HG03575 (cell line): ENCODE results near the gene DLG2.

Experiments
- ATAC-seq: cut with Tn5 transposase; IDR thresholded peaks from one replicate; pipeline ENCODE4 v1.9.1; 2021; ENCODE audit not compliant: unreplicated experiment, insufficient number of reproducible peaks, low FRiP score; ENCODE audit errors: extremely low read depth

The DLG2 gene

DNA sequence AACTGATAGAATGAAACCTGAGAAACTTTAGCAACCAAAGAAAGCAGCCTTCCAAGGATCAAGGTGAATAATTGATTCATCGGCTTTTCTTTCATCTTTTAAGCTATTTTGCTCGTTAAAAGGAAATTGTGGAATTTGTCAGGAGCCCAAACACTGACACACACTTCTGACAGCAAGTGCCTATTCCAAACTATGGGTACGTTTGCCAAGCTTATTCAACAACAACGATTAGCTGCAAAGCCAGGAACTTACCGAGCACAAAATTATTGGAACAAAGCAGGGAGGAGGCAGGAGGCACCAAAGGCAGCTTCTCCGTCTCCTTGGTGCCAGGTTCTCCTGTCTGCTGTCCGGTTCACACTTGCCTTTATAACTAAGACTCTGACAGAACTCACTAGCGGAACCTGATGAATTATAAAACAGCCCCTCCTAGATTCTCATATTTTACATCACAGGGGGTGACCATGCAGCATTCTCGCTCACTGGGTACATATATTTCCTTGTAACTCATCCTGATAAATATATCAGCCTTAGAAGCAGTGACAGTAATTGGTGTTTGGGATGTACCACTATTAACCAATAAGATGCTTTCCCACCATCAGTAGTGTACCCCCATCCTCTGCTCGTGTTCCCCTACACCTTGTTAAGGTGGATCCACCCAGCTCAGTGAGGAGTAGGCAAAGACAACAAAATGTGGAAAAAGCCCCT is 1945.1 kb downstream of the DLG2 start:
- no peak for ATAC-seq

DNA sequence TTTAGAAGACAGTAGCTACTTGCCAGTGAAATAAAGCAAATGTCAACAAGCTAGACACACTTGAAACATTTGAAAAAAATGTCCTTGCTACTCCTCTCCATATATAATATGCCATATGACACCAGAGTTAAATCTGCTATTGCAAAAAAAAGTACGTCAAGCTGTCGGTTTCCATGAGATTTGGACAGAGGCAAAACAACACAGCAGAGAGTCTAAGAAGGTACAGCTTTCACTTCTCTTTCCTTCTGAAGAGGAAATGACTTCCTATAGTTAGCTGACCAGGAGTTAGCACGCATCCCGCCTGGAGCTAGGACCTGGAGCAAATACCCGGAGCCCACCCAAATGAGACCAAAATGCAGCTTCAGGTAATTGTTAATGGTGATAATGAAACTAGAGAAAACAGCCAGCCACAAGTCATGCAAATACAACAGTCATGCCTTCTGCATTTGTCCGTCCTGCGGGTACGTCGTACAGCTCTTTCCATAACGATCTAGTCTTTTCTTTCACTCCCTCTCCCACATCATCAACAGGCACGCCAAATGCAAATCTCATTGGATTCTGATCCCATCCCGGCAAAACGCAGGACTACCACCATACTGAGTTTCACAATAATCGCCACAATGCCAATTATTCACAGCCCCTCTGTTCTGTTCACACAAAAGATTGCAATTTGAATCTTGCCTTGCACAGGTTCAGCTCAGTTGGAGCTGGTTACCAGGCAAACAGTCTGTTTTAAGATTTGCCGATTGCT is 1945.9 kb downstream of the DLG2 start:
- ATAC-seq: peak; percentile 34

DNA sequence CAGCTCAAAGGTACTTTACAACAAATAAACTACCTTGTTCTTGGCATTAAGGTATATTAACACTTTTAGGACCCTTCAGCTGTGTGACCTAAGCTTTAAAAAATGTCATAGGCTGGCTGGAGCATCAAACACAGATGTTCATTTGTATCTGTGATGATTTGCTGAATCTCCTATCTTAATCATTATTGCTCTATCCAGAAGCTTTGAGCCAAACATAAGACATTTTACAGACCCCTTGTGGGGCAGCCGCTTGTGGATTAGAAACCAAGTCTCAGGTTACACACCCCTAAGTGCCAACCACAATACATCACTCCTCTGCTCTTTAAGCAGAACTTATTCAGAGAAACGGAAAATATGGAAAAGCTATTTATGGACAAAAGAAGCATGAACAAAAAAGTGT is 1946.8 kb downstream of the DLG2 start:
- ATAC-seq: no peak

DNA sequence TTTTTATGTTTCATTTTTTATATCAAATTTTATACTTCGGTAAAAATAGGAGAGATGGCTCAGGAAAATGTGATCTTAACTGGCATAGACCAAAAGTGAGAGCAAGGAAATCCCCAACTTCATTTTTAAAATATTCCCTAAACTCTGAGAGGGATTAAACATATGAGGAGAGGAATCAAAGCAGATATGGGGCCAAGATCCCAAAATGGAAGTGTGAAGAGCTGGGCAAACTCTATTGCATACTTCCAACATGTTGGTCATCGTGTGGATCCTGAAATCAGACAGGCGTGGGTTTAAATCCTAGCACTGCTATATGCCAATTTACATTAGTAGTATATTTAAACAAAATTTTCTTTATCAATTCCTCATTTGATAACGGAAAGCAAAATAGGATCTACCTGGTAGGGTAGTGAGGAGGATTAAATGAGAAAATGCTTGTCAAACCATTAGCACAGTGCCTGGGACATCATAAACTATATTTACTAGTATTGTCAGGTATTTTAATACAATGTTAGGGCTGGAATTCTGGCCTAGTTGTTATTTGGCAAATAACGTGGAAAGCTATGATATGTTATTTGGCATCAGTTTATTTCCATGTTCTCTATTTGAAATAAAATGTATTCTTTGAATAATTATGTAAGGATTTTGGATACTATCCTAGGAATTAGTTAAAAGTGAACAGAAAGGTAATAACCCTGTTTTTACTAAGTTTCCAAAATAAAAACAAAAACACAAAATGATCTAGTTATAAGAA is 1948.1 kb downstream of the DLG2 start:
- no peak for ATAC-seq

DNA sequence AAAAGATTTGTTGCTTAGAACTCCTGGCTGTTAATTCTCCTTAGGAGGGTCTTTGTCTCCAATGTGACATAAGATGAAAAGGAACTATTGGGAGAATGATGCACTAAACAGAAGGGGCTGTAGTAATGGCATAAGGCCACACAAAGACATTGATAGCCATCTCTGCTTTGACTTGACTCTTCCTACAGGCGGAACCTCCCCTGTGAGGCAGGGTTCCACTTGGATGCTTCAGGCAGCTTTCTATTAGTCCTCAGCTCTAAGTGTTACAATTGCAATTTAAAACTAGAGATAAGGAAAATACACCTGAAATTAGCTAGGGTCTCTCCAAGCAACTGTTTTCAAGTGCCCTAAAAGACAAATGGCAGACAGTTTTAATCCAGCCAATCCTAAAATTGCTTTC is 1949.4 kb downstream of the DLG2 start:
- ATAC-seq: no peak

DNA sequence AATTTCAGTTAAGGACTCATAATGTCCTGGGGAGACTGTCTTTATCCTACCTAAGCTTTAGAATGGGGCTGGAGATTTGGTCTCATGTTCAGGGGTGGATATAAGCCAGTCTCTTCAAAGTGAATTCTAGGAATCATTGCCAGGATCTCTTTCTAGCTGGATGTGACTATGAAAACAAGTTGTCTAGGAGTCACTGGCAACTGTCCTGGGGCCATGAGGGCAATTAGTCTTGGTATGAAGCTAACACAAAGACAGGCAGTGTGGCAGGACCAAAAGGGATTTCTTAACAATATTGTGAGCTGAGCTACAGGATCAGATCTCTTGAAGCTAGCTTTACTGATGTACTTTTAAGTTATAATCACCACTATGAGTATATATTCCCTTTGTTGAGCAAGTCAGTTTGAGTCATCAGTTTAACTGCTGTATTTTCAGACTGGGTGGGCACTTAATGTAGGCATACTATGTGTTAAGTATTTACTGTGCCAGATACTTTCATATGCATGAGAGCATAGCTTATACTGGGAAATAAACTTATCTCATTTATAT is 1951.0 kb downstream of the DLG2 start:
- no peak for ATAC-seq

DNA sequence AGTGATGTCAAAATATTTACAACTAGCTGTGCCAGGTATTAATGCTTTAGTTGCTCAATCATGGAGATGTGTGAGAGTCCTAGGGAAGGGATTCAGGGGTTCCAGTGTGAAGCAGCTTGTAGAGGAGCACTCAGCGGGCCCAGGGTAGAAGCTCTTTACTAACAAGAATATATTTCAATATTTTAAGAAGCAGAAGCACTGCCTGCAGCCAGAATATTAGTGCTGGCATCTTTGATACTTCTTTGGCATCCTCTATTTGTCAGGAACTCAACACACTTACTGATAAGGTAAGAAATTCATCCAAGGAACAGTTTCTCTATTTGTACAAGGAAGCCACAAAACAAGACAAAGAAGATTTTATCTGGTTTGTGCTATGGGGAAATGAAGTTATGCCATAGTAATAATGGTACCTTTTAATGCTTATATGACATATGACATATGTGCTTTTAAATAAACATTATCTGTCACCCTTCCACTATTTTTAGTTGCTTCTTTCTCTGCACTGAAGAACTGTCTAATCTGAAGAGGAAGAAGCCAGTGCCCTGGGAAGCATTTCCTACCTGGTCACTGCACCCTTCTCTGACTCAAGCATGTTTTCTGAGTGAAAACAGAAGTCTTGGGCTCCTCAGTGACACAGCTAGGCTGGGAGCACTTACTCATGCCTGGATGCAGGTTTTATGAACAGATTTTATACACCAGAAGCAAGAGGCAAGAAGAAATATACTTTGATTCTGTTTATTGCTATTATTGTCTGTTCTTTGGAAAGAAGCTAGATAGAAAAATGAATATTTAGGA is 1952.8 kb downstream of the DLG2 start:
- no peak for ATAC-seq

DNA sequence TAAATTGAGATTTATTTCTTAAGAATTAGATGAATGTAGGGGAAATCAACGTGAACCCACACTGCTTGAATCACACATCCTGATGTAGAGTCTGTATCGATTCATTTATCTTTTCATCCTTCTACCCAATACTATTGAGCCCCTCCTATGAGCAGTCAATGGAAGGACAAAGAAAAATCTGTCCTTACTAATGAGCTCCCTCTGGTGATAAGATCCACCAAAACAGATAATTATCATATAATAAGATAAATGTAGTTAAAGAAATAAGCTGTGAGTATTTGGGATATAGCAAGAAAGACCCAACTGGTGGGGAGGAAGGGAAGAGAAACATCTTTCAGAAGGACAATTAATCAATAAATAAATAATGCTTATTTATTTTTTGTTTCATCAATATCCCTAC is 1955.9 kb downstream of the DLG2 start:
- ATAC-seq: no peak

DNA sequence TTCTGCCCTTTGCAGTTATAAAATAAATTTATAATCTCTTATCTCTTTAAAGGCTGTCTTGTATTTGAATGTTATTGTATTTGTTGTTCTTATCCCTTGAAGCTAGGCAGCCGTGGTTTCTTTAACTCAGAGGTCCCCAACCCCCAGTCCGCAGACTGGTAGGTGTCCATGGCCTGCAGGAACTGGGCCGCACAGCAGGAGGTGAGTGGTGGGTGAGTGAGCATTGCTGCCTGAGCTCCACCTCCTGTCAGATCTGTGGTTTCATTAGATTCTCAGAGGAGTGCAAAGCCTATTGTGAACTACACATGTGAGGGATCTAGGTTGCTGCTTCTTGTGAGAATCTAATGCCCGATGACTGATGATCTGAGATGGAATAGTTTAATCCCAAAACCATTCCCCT is 1961.0 kb downstream of the DLG2 start:
- ATAC-seq: no peak

DNA sequence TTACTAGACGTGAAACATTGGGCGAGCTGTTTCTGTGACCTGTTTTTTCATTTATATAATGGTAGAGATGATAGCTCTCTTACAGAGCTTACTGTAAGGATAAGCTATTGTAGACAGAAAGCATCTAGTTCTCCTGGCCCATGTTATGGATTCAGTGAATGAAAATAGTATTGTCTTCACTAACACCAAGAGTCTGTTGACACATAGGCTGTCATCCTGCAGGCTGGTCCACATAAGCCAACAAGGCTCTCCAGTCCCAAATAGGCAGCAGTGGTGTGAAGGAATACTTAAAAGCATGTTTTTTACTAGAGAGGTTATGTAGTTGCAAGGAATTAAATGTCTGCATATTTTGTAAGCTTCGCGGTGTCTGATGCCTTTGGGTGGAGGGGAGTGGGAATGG is 1963.2 kb downstream of the DLG2 start:
- ATAC-seq: no peak

DNA sequence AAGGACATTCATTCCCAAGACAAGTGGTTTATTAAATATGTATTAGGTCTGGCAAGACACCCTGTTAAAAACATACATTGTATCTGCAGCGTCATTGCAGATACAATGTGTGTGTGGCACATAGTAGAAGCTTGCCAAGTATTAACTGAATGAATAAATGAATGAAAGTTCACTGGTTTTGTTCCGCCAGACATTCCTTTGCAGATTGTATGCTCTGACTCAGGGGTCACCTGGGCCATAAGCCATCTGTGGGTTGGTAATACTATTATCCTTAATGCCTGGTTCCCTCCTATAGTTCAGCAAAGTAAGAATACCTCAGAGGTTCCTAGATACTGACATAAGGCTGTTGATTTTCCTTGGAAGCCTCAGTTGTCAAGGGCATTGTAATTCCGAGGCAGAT is 1963.7 kb downstream of the DLG2 start:
- no peak for ATAC-seq

DNA sequence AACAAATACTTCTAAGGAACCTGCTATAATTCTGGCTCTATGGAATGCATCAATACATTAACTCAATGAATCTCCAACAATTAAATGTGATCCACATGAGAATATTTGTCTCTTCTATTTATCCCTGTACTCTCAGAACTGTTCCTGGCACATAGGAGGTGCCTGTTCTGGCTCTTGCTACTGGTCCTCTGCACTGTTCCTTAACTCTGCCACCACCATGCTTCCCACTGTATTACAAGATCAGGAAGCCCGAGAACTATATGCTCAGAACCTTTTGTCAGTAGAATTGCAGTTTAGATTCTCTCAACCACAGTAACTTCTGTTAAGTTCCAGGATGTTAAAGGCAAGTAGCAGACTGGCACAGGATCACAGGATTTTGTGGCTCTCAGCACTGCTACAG is 1964.7 kb downstream of the DLG2 start:
- no peak for ATAC-seq

DNA sequence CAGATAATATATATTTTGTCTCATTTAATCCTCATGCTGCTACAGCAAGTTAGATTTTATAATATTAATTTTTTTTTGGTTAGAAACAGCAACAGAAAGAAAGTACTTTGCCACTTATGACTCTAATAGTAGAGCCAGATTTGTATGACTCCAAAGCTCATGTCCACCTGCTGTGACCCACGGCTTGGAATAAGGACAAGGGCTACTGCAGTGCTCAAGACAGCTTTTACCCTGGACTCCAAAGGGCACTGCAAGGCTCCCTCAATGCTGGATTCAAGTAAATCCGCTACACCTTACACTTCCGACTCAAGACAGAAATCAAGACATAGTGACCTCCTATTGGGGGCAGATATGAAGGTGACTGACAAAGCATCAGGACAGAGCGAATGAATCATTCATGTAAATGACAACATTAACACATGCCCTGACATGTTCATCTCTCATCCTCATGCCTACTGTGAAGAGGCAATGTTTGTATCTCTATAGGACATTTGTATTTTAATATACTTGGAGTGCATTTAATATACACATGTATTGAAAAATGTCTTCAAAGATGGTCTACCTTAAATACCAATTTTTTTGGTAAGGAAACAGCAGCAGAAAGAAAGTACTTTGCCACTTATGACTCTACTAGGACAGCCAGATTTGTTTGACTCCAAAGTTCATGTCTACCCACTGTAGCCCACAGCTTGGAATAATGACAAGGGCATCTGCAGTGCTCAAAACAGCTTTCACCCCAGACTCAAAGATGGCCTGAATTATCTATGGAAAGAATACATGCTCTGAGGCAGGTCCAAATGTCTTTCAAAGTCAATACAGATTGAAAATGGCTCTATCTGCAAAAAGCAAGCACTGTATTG is 1965.4 kb downstream of the DLG2 start:
- no peak for ATAC-seq

DNA sequence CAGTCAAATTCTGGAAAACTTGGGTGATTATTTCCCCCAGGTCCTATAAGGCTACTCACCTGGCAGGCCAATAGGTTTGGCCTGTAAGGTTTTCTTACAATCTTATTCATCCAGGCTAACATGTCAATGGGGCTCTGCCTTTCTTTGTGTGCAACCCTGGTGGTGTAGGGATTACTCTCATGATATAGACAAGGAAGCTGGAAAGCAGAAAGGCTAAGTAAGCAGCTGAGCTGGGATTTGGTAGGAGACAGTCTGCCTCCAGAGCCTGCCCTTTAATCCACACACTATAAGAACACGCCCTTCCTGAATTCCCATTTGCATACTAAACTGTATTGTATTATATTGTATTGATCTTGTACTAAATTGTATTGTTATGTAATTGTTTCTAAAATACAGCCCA is 1967.7 kb downstream of the DLG2 start:
- ATAC-seq: no peak

DNA sequence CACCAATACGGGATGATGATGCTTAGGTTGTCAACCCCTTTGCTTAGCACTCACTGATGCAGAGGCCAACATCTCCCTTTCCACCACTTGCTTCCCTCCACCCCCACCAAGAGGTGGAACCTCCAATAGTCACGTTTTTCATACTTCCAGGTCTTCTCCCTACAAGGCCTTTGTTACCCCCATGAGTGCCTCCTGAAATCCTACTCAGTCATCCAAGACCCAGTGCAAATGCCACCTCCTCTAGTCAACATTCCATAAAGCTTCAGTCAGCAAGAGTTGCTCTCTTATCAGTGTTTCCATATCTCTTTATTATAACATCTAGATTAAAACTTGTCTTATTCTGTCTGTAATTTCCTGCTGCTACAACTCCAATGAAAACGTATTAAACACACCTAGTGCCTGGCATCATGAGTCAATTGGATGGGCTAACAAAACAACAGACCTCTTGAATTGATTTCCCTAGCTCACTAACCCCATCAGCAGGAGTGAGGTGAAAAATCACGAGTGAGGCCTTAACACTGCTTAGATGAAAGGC is 1970.3 kb downstream of the DLG2 start:
- ATAC-seq: no peak

DNA sequence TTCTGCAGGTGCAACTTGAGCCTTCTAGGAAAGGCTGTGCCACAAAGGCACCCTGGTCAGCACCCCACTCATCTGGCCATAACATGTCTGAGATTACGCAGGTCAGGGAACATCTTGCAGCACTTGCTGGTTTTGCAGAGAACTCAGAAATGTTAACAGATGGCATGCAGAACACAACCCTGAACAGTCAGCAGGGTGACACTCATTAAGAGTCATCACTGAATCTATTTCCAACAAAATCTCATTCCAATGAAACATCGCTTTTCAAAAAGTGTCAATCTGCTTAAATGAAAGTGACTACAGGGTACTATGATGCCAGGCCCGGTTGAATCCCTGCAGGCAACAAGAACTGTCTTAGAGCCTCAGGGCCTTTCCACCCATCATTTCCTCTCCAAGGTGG is 1971.2 kb downstream of the DLG2 start:
- ATAC-seq: no peak

DNA sequence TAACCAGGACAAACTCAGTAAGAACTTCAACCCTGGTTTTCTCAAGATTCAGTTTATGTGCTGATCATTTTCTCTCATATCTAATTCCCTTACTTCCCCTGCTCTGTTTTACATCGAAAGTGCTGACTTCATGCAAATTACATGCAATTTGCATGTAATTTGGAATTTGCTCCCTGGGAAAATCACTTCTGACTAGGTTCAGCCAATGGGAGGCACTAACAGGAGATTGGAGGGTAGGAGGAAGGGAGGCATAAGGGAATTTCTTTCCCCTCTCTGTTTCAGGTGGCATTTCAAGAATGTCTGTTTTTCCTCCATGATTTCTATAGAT is 1977.7 kb downstream of the DLG2 start:
- ATAC-seq: no peak
